GM12801 (cell line): Measurements from ENCODE around the gene PKD1.

Experiments
- TF ChIP-seq, protein P1 (sequence below): IDR thresholded peaks from one replicate; pipeline ENCODE4 v1.5.1; 2011; ENCODE audit warnings: control low read depth; ENCODE audit not compliant: insufficient read length; ENCODE audit errors: extremely low read depth

PKD1 gene

GRCh38 chr16:2071454-2072202, 64.1 kb downstream of the PKD1 start:
- TF ChIP-seq, protein P1, sequence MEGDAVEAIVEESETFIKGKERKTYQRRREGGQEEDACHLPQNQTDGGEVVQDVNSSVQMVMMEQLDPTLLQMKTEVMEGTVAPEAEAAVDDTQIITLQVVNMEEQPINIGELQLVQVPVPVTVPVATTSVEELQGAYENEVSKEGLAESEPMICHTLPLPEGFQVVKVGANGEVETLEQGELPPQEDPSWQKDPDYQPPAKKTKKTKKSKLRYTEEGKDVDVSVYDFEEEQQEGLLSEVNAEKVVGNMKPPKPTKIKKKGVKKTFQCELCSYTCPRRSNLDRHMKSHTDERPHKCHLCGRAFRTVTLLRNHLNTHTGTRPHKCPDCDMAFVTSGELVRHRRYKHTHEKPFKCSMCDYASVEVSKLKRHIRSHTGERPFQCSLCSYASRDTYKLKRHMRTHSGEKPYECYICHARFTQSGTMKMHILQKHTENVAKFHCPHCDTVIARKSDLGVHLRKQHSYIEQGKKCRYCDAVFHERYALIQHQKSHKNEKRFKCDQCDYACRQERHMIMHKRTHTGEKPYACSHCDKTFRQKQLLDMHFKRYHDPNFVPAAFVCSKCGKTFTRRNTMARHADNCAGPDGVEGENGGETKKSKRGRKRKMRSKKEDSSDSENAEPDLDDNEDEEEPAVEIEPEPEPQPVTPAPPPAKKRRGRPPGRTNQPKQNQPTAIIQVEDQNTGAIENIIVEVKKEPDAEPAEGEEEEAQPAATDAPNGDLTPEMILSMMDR = no peak

- TF ChIP-seq, protein P1 = no peak
Measured at GRCh38 chr16:2070576-2071453, 64.9 kb downstream of the PKD1 start.

GRCh38 chr16:2066139-2066538, 69.6 kb downstream of the PKD1 start:
- TF ChIP-seq, protein P1 = no peak

DNA sequence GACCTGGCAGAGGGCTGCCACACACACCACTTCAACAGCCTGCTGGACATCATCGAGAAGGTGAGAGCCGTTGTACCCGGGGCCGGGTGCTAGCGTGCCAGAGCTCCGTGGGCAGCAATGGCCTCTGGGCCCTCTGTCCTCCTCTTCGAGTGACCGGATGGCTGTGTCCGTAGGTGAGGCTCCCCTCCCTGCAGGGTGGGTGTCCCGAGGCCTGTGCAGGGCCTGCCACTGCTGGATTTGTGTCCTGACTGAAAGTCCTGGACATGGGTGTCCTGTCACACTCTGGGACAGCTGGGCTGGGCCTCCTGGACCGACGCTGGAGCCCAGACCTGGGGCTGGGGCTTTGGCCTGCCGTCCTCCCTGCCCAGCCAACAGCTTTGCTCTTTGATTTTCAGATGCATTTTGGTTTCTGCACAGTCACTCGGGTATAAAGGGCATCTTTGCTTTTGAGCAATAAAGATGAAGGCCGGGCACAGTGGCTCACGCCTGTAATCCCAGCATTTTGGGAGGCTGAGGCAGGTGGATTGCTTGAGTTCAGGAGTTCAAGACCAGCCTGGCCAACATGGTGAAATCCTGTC, 71.2 kb downstream of the PKD1 start:
- TF ChIP-seq, protein P1 = no peak

- TF ChIP-seq, protein P1 = no peak
Measured at GRCh38 chr16:2063861-2064260, 71.8 kb downstream of the PKD1 start.

GRCh38 chr16:2062801-2063200, 72.9 kb downstream of the PKD1 start:
- TF ChIP-seq, protein P1 = no peak

DNA sequence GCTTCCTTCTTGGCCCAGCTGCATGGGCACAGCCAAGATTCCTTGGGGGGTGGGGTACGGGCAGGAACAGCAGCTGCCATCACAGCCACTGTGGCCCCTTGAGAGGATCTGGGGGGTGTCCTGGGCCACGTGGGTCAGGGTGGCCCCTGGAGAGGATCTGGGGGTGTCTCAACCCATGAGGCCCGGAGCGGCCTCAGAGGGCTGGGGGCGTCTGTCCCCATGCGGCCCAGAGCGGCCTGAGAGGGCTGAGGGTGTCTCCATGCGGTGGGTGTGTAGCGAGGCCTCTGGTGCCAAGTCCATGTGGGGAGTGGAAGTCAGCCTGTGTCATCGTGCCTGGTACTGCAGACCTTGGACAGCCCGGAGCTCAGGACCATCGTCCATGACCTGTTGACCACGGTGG, 74.2 kb downstream of the PKD1 start:
- TF ChIP-seq, protein P1 = no peak
